ENCODE measurements around the gene KIAA1671. TPM values are rescaled to one million over a fixed set of nuclear protein-coding genes. Genes with fewer than 3 reads are reported as not detected.

KIAA1671 gene
- total and polyA plus RNA-seq, 2 donors (not counting 1 experiment from before 2014, with no cell fraction given) = 0.01 to 0.02 TPM

DNA sequence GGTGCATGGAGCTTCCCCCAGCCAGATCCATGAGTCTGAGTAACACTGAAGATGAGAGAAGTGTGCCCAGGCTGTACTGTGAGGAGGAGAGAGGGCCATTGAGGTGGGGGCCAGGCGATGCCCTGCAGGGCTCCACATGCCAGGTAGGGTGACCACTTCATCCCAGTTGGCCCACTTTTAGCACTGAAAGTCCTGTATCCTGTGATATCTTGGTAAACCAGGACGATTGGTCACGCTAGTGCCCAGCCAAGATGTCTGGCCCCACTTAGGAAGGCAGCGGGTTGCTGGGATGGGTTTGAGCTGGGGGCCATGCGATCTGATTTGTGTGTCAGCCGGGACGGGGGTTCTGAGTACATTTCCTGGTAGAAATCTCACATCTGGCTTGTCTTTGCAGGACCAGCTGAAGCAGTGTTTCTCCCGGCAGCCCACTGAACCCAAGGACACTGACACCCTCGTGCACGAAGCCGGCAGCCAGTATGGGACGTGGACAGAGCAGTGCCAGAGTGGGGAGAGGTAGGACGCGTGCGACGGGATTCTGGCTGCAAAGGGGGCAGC is 218.0 kb downstream of the KIAA1671 start:
- WGBS (ENCODE audit: insufficient coverage) = 87% methylated on average over 9 of the region's 16 CpGs
- no peak for TF ChIP-seq EZH2 (IDR thresholded peaks at IDR 0.05; ENCODE audit: borderline replicate concordance, insufficient read depth, low read depth, low read length, poor library complexity, severe bottlenecking)
- TF ChIP-seq CTCF (IDR thresholded peaks at IDR 0.05) = no peak
- peaks cover 0 to 3% (median 0%) of the 10 kb centered on the region in 3 donors for H3K9me3 ChIP-seq (ENCODE audit: control extremely low read depth in 1 of 3, control insufficient read depth in 2 of 3, insufficient read depth in 1 of 3, low read length in 2 of 3)
- no peak overlapping the region for H3K4me2 ChIP-seq (replicated peaks; ENCODE audit: low read depth, low read length, poor library complexity, severe bottlenecking)
- H2AFZ ChIP-seq (ENCODE audit: insufficient read depth, low read depth, low read length, poor library complexity, severe bottlenecking) = no peak overlapping the region
- Mint-ChIP-seq H3K9me3 (ENCODE audit: insufficient read depth) (no peaks in the 10 kb centered on the region), H3K27me3 (peaks cover 4% of the 10 kb centered on the region), H3K4me1 (no peaks in the 10 kb centered on the region), H3K4me3 (no peak overlapping the region), H3K27ac (no peak overlapping the region)
- no peaks in the 10 kb centered on the region for H4K20me1 ChIP-seq (ENCODE audit: control insufficient read depth, insufficient read depth, low read length, poor library complexity, severe bottlenecking)
- H3K4me1 ChIP-seq (ENCODE audit: control insufficient read depth in 2 of 2, insufficient read depth in 2 of 2, low read length in 2 of 2) = no peaks in the 10 kb centered on the region
- ATAC-seq (ENCODE audit: low read depth) (no peak), DNase-seq (no peak)
- H3K79me2 ChIP-seq (ENCODE audit: control insufficient read depth, insufficient read depth, low read length) = no peaks in the 10 kb centered on the region
- no peak overlapping the region for H3K4me3 ChIP-seq (ENCODE audit: control extremely low read depth in 1 of 5, extremely low read depth in 1 of 5, insufficient read depth in 1 of 5, low read depth in 2 of 5, low read length in 4 of 5)
- no peaks in the 10 kb centered on the region for H3K27me3 ChIP-seq (replicated peaks in 1 of 4; ENCODE audit: control extremely low read depth in 1 of 4, control insufficient read depth in 3 of 4, insufficient read depth in 4 of 4, low read length in 3 of 4)
- intact Hi-C loops (cut with micrococcal nuclease) = no loop called here
- no peak overlapping the region for H3K9ac ChIP-seq (ENCODE audit: low read length)
- ChIA-PET CTCF (no interaction called here), POLR2A (no interaction called here)
- no peak overlapping the region for H3K27ac ChIP-seq (ENCODE audit: low read length in 2 of 2)
- no peaks in the 10 kb centered on the region for H3K36me3 ChIP-seq (replicated peaks in 1 of 2; ENCODE audit: control extremely low read depth in 1 of 2, control insufficient read depth in 1 of 2, extremely low read depth in 1 of 2, insufficient read depth in 2 of 2, low read length in 1 of 2)

- intact Hi-C loops (cut with micrococcal nuclease) = no loop called here
- ATAC-seq (ENCODE audit: low read depth) = no peak
- TF ChIP-seq EZH2 (IDR thresholded peaks at IDR 0.05; ENCODE audit: borderline replicate concordance, insufficient read depth, low read depth, low read length, poor library complexity, severe bottlenecking) (no peak), CTCF (IDR thresholded peaks at IDR 0.05) (no peak)
- Mint-ChIP-seq H3K4me1 (no peaks in the 10 kb centered on the region), H3K27me3 (peaks cover 4% of the 10 kb centered on the region), H3K27ac (no peak overlapping the region), H3K4me3 (no peak overlapping the region), H3K9me3 (ENCODE audit: insufficient read depth) (no peaks in the 10 kb centered on the region)
- Histone ChIP-seq H4K20me1 (ENCODE audit: control insufficient read depth, insufficient read depth, low read length, poor library complexity, severe bottlenecking) (no peaks in the 10 kb centered on the region), H3K4me3 (ENCODE audit: control extremely low read depth in 1 of 5, extremely low read depth in 1 of 5, insufficient read depth in 1 of 5, low read depth in 2 of 5, low read length in 4 of 5) (no peak overlapping the region), H3K36me3 (replicated peaks in 1 of 2; ENCODE audit: control extremely low read depth in 1 of 2, control insufficient read depth in 1 of 2, extremely low read depth in 1 of 2, insufficient read depth in 2 of 2, low read length in 1 of 2) (no peaks in the 10 kb centered on the region), H2AFZ (ENCODE audit: insufficient read depth, low read depth, low read length, poor library complexity, severe bottlenecking) (no peak overlapping the region), H3K9ac (ENCODE audit: low read length) (no peak overlapping the region), H3K27ac (ENCODE audit: low read length in 2 of 2) (no peak overlapping the region), H3K79me2 (ENCODE audit: control insufficient read depth, insufficient read depth, low read length) (no peaks in the 10 kb centered on the region), H3K4me1 (ENCODE audit: control insufficient read depth in 2 of 2, insufficient read depth in 2 of 2, low read length in 2 of 2) (no peaks in the 10 kb centered on the region), H3K27me3 (replicated peaks in 1 of 4; ENCODE audit: control extremely low read depth in 1 of 4, control insufficient read depth in 3 of 4, insufficient read depth in 4 of 4, low read length in 3 of 4) (no peaks in the 10 kb centered on the region), H3K4me2 (replicated peaks; ENCODE audit: low read depth, low read length, poor library complexity, severe bottlenecking) (no peak overlapping the region), H3K9me3 (ENCODE audit: control extremely low read depth in 1 of 3, control insufficient read depth in 2 of 3, insufficient read depth in 1 of 3, low read length in 2 of 3) (peaks cover 0 to 3% (median 0%) of the 10 kb centered on the region in 3 donors)
- CTCF ChIA-PET = no interaction called here
- DNase-seq = no peak
- POLR2A ChIA-PET = no interaction called here
- 58% methylated on average over 5 of the region's 5 CpGs for WGBS (ENCODE audit: insufficient coverage)
These were observed 219.6 kb downstream of the KIAA1671 start for GRCh38 chr22:25172153-25172552.
